ENCODE results near the gene ZMIZ1.
A peak's percentile ranks its signal among the peaks of the same experiment; 100 is the strongest.

The ZMIZ1 gene

DNA sequence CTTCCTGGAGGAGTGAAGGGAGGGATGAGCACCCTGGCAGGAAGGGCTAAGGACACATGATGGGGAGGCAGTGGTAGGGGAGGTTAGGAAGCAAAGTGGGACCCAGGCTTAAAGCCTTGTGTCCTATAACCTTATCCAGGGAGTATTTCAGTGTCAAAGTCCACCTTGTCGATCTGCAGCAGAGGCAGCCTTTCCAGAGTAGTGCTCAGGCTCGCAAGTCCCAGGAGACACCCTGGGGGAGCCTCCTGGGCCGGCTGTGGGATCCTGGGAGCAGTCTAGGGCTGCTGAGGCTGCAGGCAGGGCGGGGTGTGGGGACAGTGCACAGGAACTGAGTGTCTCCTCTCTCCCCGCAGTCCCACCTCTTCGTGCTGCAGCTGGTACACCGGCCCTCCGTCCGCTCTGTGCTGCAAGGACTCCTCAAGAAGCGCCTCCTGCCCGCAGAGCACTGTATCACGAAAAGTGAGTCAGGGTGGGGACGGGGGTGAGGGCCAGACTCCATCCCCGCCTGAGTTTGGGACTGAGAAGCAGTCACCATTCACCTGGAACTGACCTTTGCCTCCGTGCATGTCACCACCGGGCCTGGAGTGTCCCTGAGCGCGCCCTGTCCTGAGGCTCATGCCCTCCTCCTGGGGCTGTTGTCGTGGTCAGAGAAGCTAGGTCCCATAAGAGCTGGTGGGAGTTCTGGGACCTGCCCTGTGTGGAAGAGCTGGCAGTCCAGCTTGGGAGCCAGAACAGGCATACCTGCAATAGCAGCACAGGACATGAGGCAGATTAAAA lies 233.2 kb downstream of the ZMIZ1 start:
- DNase-seq (no peak), ATAC-seq (peak; percentile 3)
- Mint-ChIP-seq H3K9me3 (no peaks in the 10 kb centered on the region), H3K27ac (peak overlapping the region in 1 of 2 donors; percentile 10), H3K4me1 (peaks cover 17% of the 10 kb centered on the region), H3K27me3 (no peaks in the 10 kb centered on the region), H3K4me3 (no peak overlapping the region)

DNA sequence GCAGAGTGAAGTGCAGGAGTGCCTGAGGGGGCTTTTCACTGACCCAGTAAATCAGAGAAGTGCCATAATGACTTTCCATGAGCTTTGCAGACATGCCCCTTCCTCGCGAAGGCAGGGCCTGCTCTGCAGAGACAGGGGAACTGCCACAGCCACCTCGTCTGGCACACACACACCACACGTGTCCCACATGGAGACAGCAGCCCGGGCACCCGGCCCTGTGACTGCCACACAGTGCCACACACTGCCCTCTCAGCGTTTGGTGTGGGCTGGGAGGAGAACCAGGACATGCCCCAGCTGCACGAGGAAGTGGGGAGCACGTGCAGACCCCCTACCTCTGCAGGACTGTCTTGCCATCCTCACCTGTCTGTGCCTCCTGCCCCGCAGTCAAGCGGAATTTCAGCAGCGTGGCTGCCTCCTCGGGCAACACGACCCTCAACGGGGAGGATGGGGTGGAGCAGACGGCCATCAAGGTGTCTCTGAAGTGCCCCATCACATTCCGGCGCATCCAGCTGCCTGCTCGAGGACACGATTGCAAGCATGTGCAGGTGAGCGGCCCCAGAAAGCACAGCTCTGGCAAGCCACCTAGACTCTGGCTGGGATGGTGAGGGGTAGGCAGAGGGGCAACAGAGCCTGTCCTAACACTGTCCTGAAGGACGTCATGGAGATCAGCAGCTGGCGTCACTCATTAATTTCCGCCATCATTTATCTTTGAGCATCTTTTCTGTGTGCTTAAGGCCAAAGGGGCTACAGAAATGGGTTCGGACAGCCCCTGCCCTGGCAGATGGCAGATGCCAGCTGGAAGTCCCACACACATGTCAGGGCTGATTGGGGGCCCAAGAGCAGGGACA lies 235.1 kb downstream of the ZMIZ1 start:
- DNase-seq (no peak), ATAC-seq (no peak)
- no peak overlapping the region for H3K4me3 Mint-ChIP-seq
- peaks cover 3% of the 10 kb centered on the region for H3K4me1 Mint-ChIP-seq
- H3K27me3 Mint-ChIP-seq = no peaks in the 10 kb centered on the region
- no peaks in the 10 kb centered on the region for H3K9me3 Mint-ChIP-seq
- H3K27ac Mint-ChIP-seq = peak overlapping the region in 1 of 2 donors; percentile 85

- no peaks in the 10 kb centered on the region for H3K9me3 Mint-ChIP-seq
- no peak overlapping the region for H3K4me3 Mint-ChIP-seq
- peaks cover 4% of the 10 kb centered on the region for H3K4me1 Mint-ChIP-seq
- H3K27ac Mint-ChIP-seq = peak overlapping the region in 1 of 2 donors; percentile 85
- DNase-seq = no peak
- no peaks in the 10 kb centered on the region for H3K27me3 Mint-ChIP-seq
- no peak for ATAC-seq
These were observed 235.8 kb downstream of the ZMIZ1 start for GRCh38 chr10:79304479-79305087.

DNA sequence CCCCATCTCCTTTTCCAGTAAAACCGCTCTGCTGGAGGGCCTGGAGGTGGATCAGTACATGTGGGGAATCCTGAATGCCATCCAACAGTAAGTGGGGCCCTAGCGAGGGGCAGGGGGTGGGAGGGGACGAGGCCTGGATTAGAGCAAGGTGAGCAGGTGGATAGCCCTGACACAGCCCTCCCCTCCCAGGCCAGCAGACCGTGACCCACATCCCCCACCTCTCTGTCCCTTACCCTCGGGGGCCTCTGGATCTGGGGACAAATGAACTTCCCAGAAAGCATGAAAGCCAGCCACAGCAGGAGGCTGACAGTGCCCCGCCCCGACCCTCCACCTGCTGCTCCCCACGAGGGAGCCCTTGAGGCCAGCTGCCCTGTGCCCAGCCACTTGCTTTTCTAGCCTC lies 236.7 kb downstream of the ZMIZ1 start:
- peaks cover 6% of the 10 kb centered on the region for H3K4me1 Mint-ChIP-seq
- no peak overlapping the region for H3K27ac Mint-ChIP-seq
- H3K27me3 Mint-ChIP-seq = no peaks in the 10 kb centered on the region
- DNase-seq (no peak), ATAC-seq (no peak)
- no peak overlapping the region for H3K4me3 Mint-ChIP-seq
- H3K9me3 Mint-ChIP-seq = no peaks in the 10 kb centered on the region

DNA sequence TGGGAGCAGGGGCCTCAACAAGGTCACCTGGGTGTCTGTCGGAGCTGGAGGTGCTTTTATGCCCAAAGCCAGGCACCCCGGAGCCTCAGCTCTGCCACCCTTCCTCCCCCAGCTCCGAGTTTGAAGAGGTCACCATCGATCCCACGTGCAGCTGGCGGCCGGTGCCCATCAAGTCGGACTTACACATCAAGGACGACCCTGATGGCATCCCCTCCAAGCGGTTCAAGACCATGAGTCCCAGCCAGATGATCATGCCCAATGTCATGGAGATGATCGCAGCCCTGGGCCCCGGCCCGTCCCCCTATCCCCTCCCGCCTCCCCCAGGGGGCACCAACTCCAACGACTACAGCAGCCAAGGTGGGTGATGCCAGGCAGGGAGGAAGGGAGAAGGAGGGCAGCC lies 237.2 kb downstream of the ZMIZ1 start:
- DNase-seq (no peak), ATAC-seq (no peak)
- Mint-ChIP-seq H3K9me3 (no peaks in the 10 kb centered on the region), H3K27ac (no peak overlapping the region), H3K27me3 (no peaks in the 10 kb centered on the region), H3K4me1 (peaks cover 6% of the 10 kb centered on the region), H3K4me3 (no peak overlapping the region)

DNA sequence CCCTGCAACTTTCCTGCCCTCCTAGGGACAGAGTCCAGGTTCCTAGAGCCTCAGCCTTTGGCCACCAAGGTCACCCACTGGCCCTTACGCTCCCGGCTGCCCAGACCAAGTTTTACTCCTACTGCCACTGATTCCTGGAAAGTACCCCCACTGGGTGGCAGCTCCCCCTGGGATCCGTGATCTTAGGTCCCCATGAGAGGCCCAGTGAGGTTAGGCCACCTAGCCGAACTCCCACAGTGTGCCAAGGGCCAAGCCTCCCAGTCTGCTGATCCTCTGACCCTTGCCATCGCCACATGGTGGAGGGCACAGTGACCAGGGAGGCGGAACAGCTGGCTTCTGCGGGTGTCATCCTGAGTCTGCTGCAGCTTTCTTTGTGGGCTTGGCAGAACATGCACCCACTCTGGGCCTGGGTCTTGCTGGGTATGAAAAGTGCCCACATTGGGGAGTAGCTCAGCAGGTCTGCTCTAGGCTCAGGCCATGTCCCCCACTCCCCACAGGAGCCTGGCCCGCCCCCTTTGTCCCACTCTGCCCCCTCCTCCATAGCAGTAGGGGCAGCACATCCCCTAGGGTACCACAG lies 238.0 kb downstream of the ZMIZ1 start:
- no peak overlapping the region for H3K27ac Mint-ChIP-seq
- ATAC-seq = no peak
- H3K27me3 Mint-ChIP-seq = no peaks in the 10 kb centered on the region
- DNase-seq = no peak
- H3K9me3 Mint-ChIP-seq = no peaks in the 10 kb centered on the region
- H3K4me1 Mint-ChIP-seq = peaks cover 6% of the 10 kb centered on the region
- H3K4me3 Mint-ChIP-seq = no peak overlapping the region

GRCh38 chr10:79308016-79308415 lies 239.2 kb downstream of the ZMIZ1 start:
- no peaks in the 10 kb centered on the region for H3K27me3 Mint-ChIP-seq
- no peak for DNase-seq
- no peak overlapping the region for H3K4me3 Mint-ChIP-seq
- H3K4me1 Mint-ChIP-seq = peaks cover 6% of the 10 kb centered on the region
- no peak for ATAC-seq
- H3K27ac Mint-ChIP-seq = peak overlapping the region in 1 of 2 donors; percentile 3
- H3K9me3 Mint-ChIP-seq = no peaks in the 10 kb centered on the region

DNA sequence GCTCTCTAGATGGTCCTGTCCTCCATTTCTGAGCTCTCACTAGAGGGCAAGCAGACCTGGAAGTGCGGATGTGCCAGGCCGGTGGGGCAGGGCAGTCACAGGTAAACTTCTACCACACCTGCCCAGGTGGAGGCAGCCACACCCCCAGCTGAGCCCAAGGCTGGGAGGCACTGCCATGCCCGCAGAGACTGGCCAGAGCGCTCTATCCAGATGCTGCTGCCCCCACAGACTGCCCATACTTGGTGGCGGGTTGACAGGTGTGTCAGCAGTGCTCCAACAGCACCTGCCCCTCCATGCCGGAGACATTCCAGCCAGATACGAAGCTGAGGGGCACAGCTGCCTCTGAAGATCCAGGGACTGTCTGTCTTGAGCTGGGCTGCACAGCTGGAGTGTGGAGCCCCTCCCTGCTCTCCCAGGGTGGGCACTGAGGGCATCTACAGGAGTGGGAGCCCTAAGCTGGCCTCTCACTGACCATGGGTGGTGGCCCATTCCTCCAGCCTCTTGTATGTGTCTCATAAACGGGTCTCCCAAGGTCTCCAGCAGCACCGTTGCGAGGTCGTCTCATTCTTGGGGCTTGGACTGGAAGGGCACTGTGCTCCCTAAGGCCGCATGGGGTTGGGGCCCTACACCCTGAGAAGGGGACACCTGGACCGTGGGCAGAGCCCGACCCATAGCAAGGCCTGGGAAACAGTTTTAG lies 240.4 kb downstream of the ZMIZ1 start:
- no peak for ATAC-seq
- Mint-ChIP-seq H3K27ac (peak overlapping the region; percentile 3 to 91), H3K27me3 (no peaks in the 10 kb centered on the region), H3K4me3 (no peak overlapping the region), H3K4me1 (peaks cover 6% of the 10 kb centered on the region), H3K9me3 (no peaks in the 10 kb centered on the region)
- DNase-seq = no peak

- H3K4me1 Mint-ChIP-seq = peaks cover 6% of the 10 kb centered on the region
- DNase-seq (no peak), ATAC-seq (no peak)
- no peak overlapping the region for H3K4me3 Mint-ChIP-seq
- H3K27me3 Mint-ChIP-seq = no peaks in the 10 kb centered on the region
- no peak overlapping the region for H3K27ac Mint-ChIP-seq
- H3K9me3 Mint-ChIP-seq = no peaks in the 10 kb centered on the region
These were observed 241.6 kb downstream of the ZMIZ1 start for GRCh38 chr10:79310200-79310865.

DNA sequence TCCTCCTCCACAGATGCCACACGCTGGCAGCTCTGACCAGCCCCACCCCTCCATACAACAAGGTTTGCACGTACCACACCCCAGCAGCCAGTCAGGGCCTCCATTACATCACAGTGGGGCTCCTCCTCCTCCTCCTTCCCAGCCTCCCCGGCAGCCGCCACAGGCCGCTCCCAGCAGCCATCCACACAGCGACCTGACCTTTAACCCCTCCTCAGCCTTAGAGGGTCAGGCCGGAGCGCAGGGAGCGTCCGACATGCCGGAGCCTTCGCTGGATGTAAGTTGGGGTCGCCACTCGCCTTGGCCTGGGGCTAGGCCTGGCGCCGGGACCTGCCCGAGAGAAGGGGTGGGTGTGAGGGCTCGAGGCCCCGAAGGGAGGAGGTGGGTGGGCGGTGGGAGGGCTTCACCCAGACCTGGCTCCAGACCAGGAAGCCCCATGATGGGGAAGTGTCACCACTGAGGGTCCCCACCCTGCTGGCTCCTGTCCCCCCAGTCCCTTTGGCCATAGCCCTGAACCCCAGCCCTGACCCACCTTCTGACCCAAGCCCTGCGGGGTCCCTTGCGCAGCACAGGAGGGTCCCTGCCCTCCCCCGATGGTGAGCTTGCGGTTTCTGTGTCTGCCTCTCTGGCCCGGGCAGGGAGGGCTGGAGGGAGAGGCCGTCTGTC lies 242.3 kb downstream of the ZMIZ1 start:
- peak; percentile 32 for ATAC-seq
- no peak for DNase-seq
- no peaks in the 10 kb centered on the region for H3K27me3 Mint-ChIP-seq
- peaks cover 12% of the 10 kb centered on the region for H3K4me1 Mint-ChIP-seq
- no peak overlapping the region for H3K4me3 Mint-ChIP-seq
- no peak overlapping the region for H3K27ac Mint-ChIP-seq
- no peaks in the 10 kb centered on the region for H3K9me3 Mint-ChIP-seq

- Mint-ChIP-seq H3K4me3 (no peak overlapping the region), H3K27me3 (no peaks in the 10 kb centered on the region), H3K9me3 (no peaks in the 10 kb centered on the region), H3K4me1 (peaks cover 18% of the 10 kb centered on the region), H3K27ac (peak overlapping the region in 1 of 2 donors; percentile 48)
- ATAC-seq (no peak), DNase-seq (no peak)
These were observed 243.0 kb downstream of the ZMIZ1 start for GRCh38 chr10:79311581-79312407.

GRCh38 chr10:79312601-79313187 lies 243.9 kb downstream of the ZMIZ1 start:
- Mint-ChIP-seq H3K4me1 (peaks cover 27% of the 10 kb centered on the region), H3K27ac (peak overlapping the region in 1 of 2 donors; percentile 39), H3K27me3 (no peaks in the 10 kb centered on the region), H3K4me3 (no peak overlapping the region), H3K9me3 (no peaks in the 10 kb centered on the region)
- DNase-seq (no peak), ATAC-seq (no peak)

GRCh38 chr10:79313320-79313719 lies 244.6 kb downstream of the ZMIZ1 start:
- peaks cover 33% of the 10 kb centered on the region for H3K4me1 Mint-ChIP-seq
- no peak overlapping the region for H3K4me3 Mint-ChIP-seq
- ATAC-seq (no peak), DNase-seq (no peak)
- peak overlapping the region in 1 of 2 donors; percentile 39 for H3K27ac Mint-ChIP-seq
- no peaks in the 10 kb centered on the region for H3K9me3 Mint-ChIP-seq
- no peaks in the 10 kb centered on the region for H3K27me3 Mint-ChIP-seq
